Measurements from ENCODE around the gene CHSY1.

Gene CHSY1

DNA sequence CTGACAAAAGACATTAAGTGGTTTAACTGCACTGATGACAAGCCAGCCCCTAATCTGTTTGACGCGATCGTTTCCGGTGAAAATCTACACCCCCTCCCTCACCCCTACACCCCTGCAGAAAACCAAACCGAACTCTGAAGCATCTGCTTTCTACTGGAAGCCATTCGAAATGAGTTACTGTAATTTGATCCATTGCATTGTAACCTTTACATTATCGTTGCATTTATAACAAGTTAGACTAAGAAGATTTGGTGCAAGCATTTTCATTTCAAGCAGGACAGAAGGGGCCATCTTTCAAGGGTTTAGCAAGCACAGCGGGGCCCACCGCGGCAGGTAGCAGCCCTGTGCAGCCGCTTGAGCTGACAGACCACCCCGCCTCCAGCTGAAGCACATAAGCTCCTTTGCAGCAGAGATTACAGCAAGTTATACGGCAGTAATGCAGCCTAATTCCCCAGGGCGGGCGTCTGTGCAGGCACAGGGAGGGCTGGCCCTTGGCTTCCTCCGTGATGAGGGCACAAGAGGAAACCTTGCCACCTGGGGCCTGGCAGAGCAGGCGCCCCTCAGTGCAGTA is 79.3 kb downstream of the CHSY1 start:
- no peak for TF ChIP-seq GATA3 (IDR thresholded peaks at IDR 0.05; ENCODE audit: low read depth, low read length)
- no peak for TF ChIP-seq GATA2 (IDR thresholded peaks at IDR 0.05; ENCODE audit: low read depth, low read length)

- TF ChIP-seq GATA2 (IDR thresholded peaks at IDR 0.05; ENCODE audit: low read depth, low read length) (no peak), GATA3 (IDR thresholded peaks at IDR 0.05; ENCODE audit: low read depth, low read length) (no peak)
These were observed 79.9 kb downstream of the CHSY1 start for GRCh38 chr15:101171954-101172353.

DNA sequence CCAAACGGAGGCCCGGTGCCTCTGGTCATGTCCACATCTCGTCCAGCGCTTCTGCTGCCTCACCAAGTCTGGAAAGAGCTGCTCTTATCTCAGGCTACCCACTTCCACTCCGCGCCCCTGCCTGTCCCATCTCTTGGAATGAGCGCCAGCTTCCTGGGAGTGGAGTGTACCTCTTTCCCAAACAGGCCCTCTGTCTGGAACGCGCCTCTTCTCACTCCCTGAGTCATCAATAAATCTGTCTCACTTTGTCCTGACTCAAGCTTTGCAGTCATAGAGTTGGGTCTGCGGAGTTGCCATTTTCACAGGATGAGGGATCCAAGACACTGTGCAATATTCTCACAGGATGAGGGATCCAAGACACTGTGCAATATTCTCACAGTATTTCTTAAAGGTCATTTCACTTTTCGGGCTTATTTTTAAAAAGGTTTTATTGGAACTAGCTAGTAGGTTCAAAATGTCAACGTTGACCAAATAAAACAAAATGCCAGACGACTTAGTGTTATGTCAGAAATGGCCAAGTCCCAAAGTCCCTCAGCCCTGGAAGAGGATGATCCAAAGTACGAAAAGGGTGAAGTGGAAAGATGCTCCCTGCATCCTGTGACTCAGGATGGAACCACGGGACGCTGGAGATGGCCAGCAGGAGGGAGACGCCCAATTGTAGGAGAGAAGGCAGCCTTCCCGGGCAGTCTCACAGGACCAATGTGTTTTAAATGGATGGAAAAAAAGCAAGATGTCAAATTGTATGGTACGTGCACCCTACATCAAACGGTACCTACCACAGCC is 81.1 kb downstream of the CHSY1 start:
- TF ChIP-seq GATA3 (IDR thresholded peaks at IDR 0.05; ENCODE audit: low read depth, low read length) (no peak), GATA2 (IDR thresholded peaks at IDR 0.05; ENCODE audit: low read depth, low read length) (no peak)

- TF ChIP-seq GATA2 (IDR thresholded peaks at IDR 0.05; ENCODE audit: low read depth, low read length), result no peak
- no peak for TF ChIP-seq GATA3 (IDR thresholded peaks at IDR 0.05; ENCODE audit: low read depth, low read length)
These were observed 82.3 kb downstream of the CHSY1 start for GRCh38 chr15:101169495-101170071.

- TF ChIP-seq GATA2 (IDR thresholded peaks at IDR 0.05; ENCODE audit: low read depth, low read length) (no peak), GATA3 (IDR thresholded peaks at IDR 0.05; ENCODE audit: low read depth, low read length) (no peak)
These were observed 82.9 kb downstream of the CHSY1 start for GRCh38 chr15:101168898-101169494.

GRCh38 chr15:101168463-101168824 is 83.4 kb downstream of the CHSY1 start:
- TF ChIP-seq GATA3 (IDR thresholded peaks at IDR 0.05; ENCODE audit: low read depth, low read length) (no peak), GATA2 (IDR thresholded peaks at IDR 0.05; ENCODE audit: low read depth, low read length) (no peak)

GRCh38 chr15:101167753-101168462 is 83.9 kb downstream of the CHSY1 start:
- TF ChIP-seq GATA3 (IDR thresholded peaks at IDR 0.05; ENCODE audit: low read depth, low read length) (no peak), GATA2 (IDR thresholded peaks at IDR 0.05; ENCODE audit: low read depth, low read length) (no peak)

DNA sequence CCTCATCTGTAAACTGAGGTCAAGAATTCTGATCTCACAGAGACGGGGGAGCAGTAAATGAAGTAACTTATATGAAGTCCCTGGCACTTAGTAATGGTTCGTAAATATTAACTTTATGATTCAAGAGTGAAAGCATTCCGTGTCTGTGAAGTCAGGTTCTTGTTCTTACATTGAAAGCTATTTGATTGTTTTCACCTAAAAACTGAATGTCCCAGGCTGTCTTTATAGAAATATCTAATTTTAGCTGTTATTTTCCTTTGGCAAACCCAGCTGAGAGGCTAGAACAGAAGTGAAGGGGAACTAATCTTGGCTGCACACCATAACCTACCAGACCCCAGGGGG is 84.5 kb downstream of the CHSY1 start:
- TF ChIP-seq GATA3 (IDR thresholded peaks at IDR 0.05; ENCODE audit: low read depth, low read length) (no peak), GATA2 (IDR thresholded peaks at IDR 0.05; ENCODE audit: low read depth, low read length) (no peak)

GRCh38 chr15:101165905-101166471 is 85.9 kb downstream of the CHSY1 start:
- TF ChIP-seq GATA2 (IDR thresholded peaks at IDR 0.05; ENCODE audit: low read depth, low read length) (no peak), GATA3 (IDR thresholded peaks at IDR 0.05; ENCODE audit: low read depth, low read length) (no peak)

DNA sequence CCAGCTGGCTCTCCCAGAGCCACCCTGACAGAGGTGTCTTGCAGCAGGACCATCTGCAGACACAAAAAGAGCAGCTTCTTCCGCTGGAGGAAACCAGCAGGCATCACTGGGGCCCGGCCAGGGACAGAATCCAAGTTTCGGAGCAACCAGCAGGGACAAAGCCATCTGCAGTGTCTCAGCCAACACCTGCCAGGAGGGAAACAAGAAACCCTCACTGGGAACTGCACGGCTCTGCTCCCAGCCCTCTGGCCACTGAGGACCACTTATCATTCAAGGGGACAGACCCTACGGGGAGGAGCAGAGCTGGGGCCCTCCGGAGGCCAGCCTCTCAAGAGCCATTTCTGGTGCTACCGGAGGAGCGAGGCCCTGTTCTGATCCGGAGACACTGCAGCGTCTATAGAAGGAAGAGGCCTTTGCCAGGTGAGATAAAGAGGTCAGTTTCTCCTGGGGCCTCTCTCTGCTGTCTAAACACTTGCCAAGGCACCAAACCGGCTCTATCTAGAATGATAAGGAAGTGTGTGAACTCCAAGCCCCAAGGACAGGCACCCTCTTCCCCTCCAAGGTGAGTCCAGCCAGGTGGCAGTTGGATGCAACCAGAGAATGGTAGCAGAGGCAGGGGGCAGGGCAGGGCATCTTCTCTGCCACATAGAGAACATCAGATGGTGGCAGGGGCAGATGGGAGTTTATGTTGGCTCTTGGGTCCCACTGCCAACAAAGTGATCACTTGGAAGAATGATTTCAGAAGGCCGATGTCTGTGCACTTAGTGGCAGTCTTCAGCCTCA is 89.0 kb downstream of the CHSY1 start:
- TF ChIP-seq GATA2 (IDR thresholded peaks at IDR 0.05; ENCODE audit: low read depth, low read length) (no peak), GATA3 (IDR thresholded peaks at IDR 0.05; ENCODE audit: low read depth, low read length) (no peak)

DNA sequence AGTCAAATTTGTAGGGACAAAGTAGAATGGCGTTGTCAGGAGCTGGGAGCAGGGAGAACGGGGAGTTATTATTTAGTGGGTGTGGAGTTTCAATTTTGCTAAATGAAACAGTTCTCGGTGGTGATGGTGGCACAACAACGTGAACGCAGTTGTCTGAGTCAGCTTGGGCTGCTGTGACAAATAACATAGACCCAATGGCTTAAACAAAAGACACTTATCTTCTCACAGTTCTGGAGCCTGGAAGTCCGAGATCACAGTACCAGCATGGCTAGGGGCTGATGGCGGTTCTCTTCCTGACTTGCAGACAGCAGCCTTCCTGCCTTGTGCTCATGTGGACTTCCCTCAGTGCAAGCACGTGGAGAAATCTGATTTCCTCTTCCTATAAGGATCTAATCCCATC is 90.2 kb downstream of the CHSY1 start:
- TF ChIP-seq GATA2 (IDR thresholded peaks at IDR 0.05; ENCODE audit: low read depth, low read length) (no peak), GATA3 (IDR thresholded peaks at IDR 0.05; ENCODE audit: low read depth, low read length) (no peak)

DNA sequence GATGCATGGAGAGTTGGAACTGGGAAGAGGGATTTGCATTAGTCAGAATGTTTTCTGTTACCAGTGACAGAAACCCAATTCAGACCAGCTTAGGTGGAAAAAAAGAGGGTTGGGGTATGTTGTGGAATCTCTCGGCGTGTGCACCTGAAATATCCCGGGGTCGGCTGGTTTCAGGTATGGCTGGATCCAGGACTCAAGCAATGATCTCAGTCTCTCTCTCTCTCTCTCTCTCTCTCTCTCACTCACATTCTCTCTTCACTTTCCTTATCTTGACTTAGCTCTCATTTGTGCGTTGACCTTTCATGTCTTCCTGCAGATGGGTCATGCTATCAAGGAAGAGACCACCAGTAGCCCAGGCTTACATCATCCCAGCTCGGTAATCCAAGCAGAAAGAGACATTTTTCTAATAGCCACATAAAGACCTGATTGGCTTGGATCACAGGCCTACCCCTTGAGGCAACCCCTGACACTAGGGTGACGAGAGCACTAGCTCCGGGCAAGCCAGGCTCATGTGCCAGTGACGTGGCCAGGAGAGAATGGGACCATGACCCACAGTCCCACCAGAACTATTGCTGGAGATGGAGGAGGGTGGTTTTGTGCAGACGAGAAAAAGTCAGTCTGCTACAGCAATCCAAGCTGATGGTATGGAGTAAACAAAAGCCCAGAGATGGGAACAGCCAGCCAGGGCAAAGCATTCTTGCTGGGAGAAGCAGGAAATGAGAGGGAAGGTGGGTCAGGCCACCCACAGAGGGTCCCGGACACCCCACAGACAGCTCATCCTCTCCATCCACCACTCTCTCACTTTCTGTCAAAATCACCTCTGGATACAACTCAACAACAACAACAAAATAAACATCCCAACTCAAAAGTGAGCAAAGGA is 91.7 kb downstream of the CHSY1 start:
- TF ChIP-seq GATA3 (IDR thresholded peaks at IDR 0.05; ENCODE audit: low read depth, low read length), result no peak
- no peak for TF ChIP-seq GATA2 (IDR thresholded peaks at IDR 0.05; ENCODE audit: low read depth, low read length)

All from SH-SY5Y (cell line).